GM12878 (cell line): ENCODE results near the gene PTPRF. TPM values are rescaled to one million over a fixed set of nuclear protein-coding genes. Genes with fewer than 3 reads are reported as not detected.

ENCODE experiments used
- ATAC-seq: fragments of 200-7000 bp; cut with Tn5 transposase; 3 replicates; pipeline ENCODE4 v1.9.1; 2020; ENCODE audit warnings: mild to moderate bottlenecking, moderate library complexity
- BruUV-seq: library from RNA; stranded (reverse); fragments of 400-500 nt; replicated peaks from 2 replicates; lab custom pipeline; 2021; lab: Mats Ljungman, UMichigan
- CTCF ChIA-PET: fragments of 300-600 bp; sonication (Branson Sonifier 250); formaldehyde crosslinking; extraction: SDS; loops from one replicate; lab custom pipeline; 2021; ENCODE audit warnings: inconsistent platforms; lab: Yijun Ruan, JAX
- POLR2A ChIA-PET: fragments of 350-600 bp; formaldehyde crosslinking; extraction: SDS; loops from one replicate; lab custom pipeline; 2021; ENCODE audit warnings: inconsistent platforms; lab: Charles Lee
- RAD21 ChIA-PET: fragments of 300-600 bp; sonication (Branson Sonifier 250); formaldehyde crosslinking; loops from one replicate; lab custom pipeline; 2023; ENCODE audit warnings: antibody characterized with exemption; ENCODE audit not compliant: unreplicated experiment; lab: Charles Lee
- SMC1A ChIA-PET: fragments of 300-600 bp; sonication (Branson Sonifier 250); formaldehyde crosslinking; loops from one replicate; lab custom pipeline; 2023; ENCODE audit not compliant: unreplicated experiment, uncharacterized antibody; lab: Charles Lee
- DNase-seq: peaks from one replicate; pipeline ENCODE4 v3.0.0-alpha.2; 2011; ENCODE audit warnings: low read depth, low spot score
- FAIRE-seq: peaks from 3 replicates; lab custom pipeline; 2011; peaks lifted over from hg19 to GRCh38; lab: Jason Lieb, UNC
- H2AFZ ChIP-seq: 2 replicates; pipeline ENCODE4 v1.6.0; 2011; ENCODE audit warnings: low read depth, low read length, control low read depth; ENCODE audit not compliant: control insufficient read depth
- H3K27ac ChIP-seq: 2 replicates; pipeline ENCODE4 v1.5.1; 2011; ENCODE audit warnings: control low read depth; ENCODE audit not compliant: control insufficient read depth, insufficient read depth
- H3K27me3 ChIP-seq, 2 experiments: replicated peaks in 1 of 2; 2 replicates each; pipeline versions ENCODE4 v1.6.0 to v1.6.1; 2011; ENCODE audit warnings: low read length in 1 of 2; ENCODE audit not compliant: control insufficient read depth in 2 of 2, insufficient read depth in 2 of 2
- H3K36me3 ChIP-seq, 2 experiments: 2 replicates each; pipeline ENCODE4 v1.5.1; 2011; ENCODE audit warnings: low read length in 1 of 2; ENCODE audit not compliant: control insufficient read depth in 2 of 2, insufficient read depth in 2 of 2
- H3K4me1 ChIP-seq: 2 replicates; pipeline ENCODE4 v1.6.1; 2011; ENCODE audit warnings: mild to moderate bottlenecking, low read length, moderate library complexity, mixed read lengths; ENCODE audit not compliant: control insufficient read depth, insufficient read depth
- H3K4me2 ChIP-seq: 2 replicates; pipeline ENCODE4 v1.6.0; 2011; ENCODE audit warnings: control low read depth; ENCODE audit not compliant: control insufficient read depth, insufficient read depth
- H3K4me3 ChIP-seq: fragments of 200-600 bp; sonication (generic); 2 replicates; pipeline ENCODE4 v1.5.1; 2016
- H3K79me2 ChIP-seq: 2 replicates; pipeline ENCODE4 v1.6.0; 2011; ENCODE audit warnings: low read length; ENCODE audit not compliant: control insufficient read depth, insufficient read depth
- H3K9ac ChIP-seq: 2 replicates; pipeline ENCODE4 v1.8.0; 2011; ENCODE audit warnings: low read length, control low read depth, mixed read lengths; ENCODE audit not compliant: control insufficient read depth, insufficient read depth
- H3K9me3 ChIP-seq: replicated peaks from 3 replicates; pipeline ENCODE4 v1.5.1; 2011; ENCODE audit warnings: mild to moderate bottlenecking, low read length; ENCODE audit not compliant: control insufficient read depth, insufficient read depth
- H4K20me1 ChIP-seq: 2 replicates; pipeline ENCODE4 v1.6.0; 2011; ENCODE audit not compliant: control insufficient read depth, insufficient read depth
- CBX3 ChIP-seq: fragments of 200-600 bp; sonication (generic); IDR thresholded peaks from 2 replicates; pipeline ENCODE4 v1.6.1; 2016; ENCODE audit warnings: low read depth, borderline replicate concordance
- GABPA ChIP-seq: IDR thresholded peaks from 2 replicates; pipeline ENCODE4 v1.6.1; 2014; ENCODE audit warnings: antibody characterized with exemption, low read depth, mild to moderate bottlenecking, inconsistent platforms
- HDAC2 ChIP-seq: fragments of 200-600 bp; sonication (generic); IDR thresholded peaks from 2 replicates; pipeline ENCODE4 v1.6.1; 2017
- NBN ChIP-seq: fragments of 450-650 bp; IDR thresholded peaks from 2 replicates; pipeline ENCODE4 v1.6.1; 2016
- NFIC ChIP-seq: IDR thresholded peaks from 2 replicates; pipeline ENCODE4 v1.6.1; 2012; ENCODE audit warnings: low read depth, mild to moderate bottlenecking, inconsistent platforms, low read length, moderate library complexity
- NR2C2 ChIP-seq: IDR thresholded peaks from 2 replicates; pipeline ENCODE4 v1.6.1; 2011; ENCODE audit warnings: borderline replicate concordance, low read depth; ENCODE audit not compliant: control insufficient read depth, insufficient read length
- NR2F1 ChIP-seq: fragments of 450-650 bp; conservative IDR thresholded peaks from 2 replicates; pipeline ENCODE4 v1.6.1; 2017; ENCODE audit warnings: mild to moderate bottlenecking
- NRF1 ChIP-seq: conservative IDR thresholded peaks from 2 replicates; pipeline ENCODE4 v1.6.1; 2011; ENCODE audit warnings: mild to moderate bottlenecking, low read depth, low read length, improper control_type of control experiment
- POLR2A ChIP-seq: IDR thresholded peaks from 2 replicates; pipeline ENCODE4 v1.6.1; 2011; ENCODE audit warnings: low read depth, mild to moderate bottlenecking, low read length
- SIX5 ChIP-seq: IDR thresholded peaks from 2 replicates; pipeline ENCODE4 v1.6.1; 2011; ENCODE audit warnings: mild to moderate bottlenecking, low read depth, low read length, moderate library complexity; ENCODE audit not compliant: severe bottlenecking
- SMAD5 ChIP-seq: IDR thresholded peaks from 2 replicates; pipeline ENCODE4 v1.6.1; 2016; ENCODE audit warnings: antibody characterized with exemption, low read depth
- STAT3 ChIP-seq: IDR thresholded peaks from 2 replicates; pipeline ENCODE4 v1.6.1; 2011; ENCODE audit warnings: low read depth, low read length, improper control_type of control experiment
- WGBS: methylation state at CpG from one replicate; pipeline ENCODE4 v1.1.6; 2016; ENCODE audit warnings: low lambda C conversion rate; ENCODE audit not compliant: insufficient replicate concordance, insufficient coverage; ENCODE audit errors: missing lambda C conversion rate; 5-methylcytosine and 5-hydroxymethylcytosine counted together
- in situ Hi-C: fragments of 300-500 bp; cut with MboI; formaldehyde crosslinking; loops from 9 replicates; pipeline ENCODE4 v1.14.3; 2018; ENCODE audit warnings: mixed read lengths
- intact Hi-C: fragments of 100-400 bp; cut with micrococcal nuclease; formaldehyde crosslinking; loops from one replicate; pipeline ENCODE4 v1.14.2; 2022; ENCODE audit not compliant: unreplicated experiment
- polyA plus RNA-seq, 11 experiments: library from polyadenylated mRNA; depleted of rRNA in 4 of 11; unstranded in 6 of 11; stranded (reverse) in 5 of 11; fragments of >200 nt; fragmentation: Nextera tagmentation in 4 of 11; fragmentation: Illumina TruSeq in 1 of 11; extraction: Ambion mirVana in 4 of 11; extraction: Trizol in 1 of 11; gene quantifications; 1 replicate in 1 of 11; 2 replicates in 10 of 11; pipeline versions ENCODE4 v1.2.1 to v1.2.3, GENCODE V29; 2011 to 2016; ENCODE audit warnings: inconsistent platforms in 2 of 11, missing spikeins in 2 of 11, low read depth in 1 of 11
- total RNA-seq, 4 experiments: library from RNA; depleted of rRNA in 3 of 4; stranded (reverse); fragments of >200 nt in 3 of 4; fragmentation: Illumina TruSeq in 1 of 4; extraction: Trizol in 1 of 4; gene quantifications; 2 replicates each; pipeline versions ENCODE4 v1.2.1 to v1.2.3, GENCODE V29; 2013 to 2021
- TF ChIP-seq, protein P1 (sequence below): fragments of 450-650 bp; IDR thresholded peaks from 2 replicates; pipeline ENCODE4 v1.6.1; 2017; ENCODE audit warnings: antibody characterized with exemption, mild to moderate bottlenecking, moderate library complexity
- TF ChIP-seq, protein P2 (sequence below): fragments of 450-650 bp; IDR thresholded peaks from 2 replicates; pipeline ENCODE4 v1.6.1; 2017; ENCODE audit warnings: mild to moderate bottlenecking, moderate library complexity
- TF ChIP-seq, protein P3 (sequence below): fragments of 450-650 bp; IDR thresholded peaks from 2 replicates; pipeline ENCODE4 v1.6.1; 2017; ENCODE audit warnings: mild to moderate bottlenecking, low read depth, inconsistent platforms; ENCODE audit not compliant: poor library complexity, severe bottlenecking

The PTPRF gene
- total and polyA plus RNA-seq, 10 of the 15 experiments (the other 5 are each of a cell fraction or from before 2014, with no cell fraction given), result 0.04 to 2.6 (median 0.32) TPM

DNA sequence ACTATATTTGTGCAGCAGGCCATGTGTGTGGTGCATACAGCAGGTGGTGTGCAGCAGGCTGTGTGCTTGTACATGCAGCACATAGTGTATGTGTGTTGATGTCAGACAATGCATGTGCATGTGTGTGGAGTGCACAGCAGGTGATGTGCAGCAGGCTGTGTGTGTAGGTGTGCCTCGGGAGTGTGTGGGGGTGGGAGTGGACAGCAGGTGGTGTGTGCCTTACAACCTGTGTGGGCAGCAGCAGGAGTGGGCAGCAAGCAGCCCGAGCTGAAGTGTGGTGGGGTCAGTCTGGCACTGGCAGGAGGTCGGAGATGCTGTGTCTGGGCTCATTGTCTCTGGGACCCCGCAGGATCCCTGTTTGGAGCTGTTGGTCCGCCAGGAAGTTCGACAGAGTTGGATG lies 29.6 kb downstream of the PTPRF start (continued):
- TF ChIP-seq NBN, result no peak

DNA sequence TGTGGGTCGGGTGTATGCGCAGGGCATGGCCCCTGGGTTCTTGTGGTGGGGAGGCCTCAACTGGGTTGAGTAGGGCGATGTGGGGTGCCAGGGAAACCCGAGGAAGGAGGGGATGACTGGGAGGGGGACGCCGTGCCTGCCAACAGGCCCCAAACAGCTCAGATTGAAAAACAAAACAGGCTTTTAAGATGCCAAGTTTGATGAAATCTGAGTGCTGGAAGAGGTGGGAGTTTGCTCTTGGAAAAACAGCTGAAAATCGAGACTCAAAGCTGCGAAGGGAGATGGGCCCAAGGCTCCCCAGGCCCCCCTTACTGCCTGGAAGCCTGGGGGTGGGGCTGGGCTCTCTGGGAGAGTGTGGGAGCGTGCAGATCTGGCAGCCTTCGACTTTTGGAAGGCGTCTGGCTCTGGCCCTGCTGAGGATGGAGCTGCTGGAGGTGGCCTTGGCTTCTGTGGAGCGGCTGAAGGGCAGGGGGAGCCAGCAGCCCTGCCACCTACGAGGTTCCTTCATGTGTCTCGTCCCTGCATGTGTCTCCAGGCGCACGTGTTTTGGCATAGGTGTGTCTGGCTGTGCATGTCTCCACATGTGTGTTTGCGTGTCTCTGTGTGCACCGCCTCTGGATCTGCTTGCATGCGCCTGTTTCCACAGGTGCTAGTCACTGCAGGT lies 33.3 kb downstream of the PTPRF start:
- no peak for DNase-seq
- no TSS peak for BruUV-seq
- Histone ChIP-seq H2AFZ (no peak overlapping the region), H3K9ac (no peak overlapping the region), H3K4me1 (no peaks in the 10 kb centered on the region; the same call in 1 of the 2 replicates), H3K79me2 (no peaks in the 10 kb centered on the region), H3K9me3 (no peaks in the 10 kb centered on the region), H3K4me3 (no peak overlapping the region), H3K36me3 (no peaks in the 10 kb centered on the region), H3K4me2 (no peak overlapping the region), H3K27ac (no peak overlapping the region), H4K20me1 (no peaks in the 10 kb centered on the region), H3K27me3 (peaks cover 0 to 4% of the 10 kb centered on the region in 2 experiments; a peak in 2 of 4 replicates)
- no peak for FAIRE-seq
- SMC1A ChIA-PET, result no interaction called here
- 36% methylated on average over 19 of the region's 19 CpGs for WGBS
- no peak for ATAC-seq
- in situ Hi-C loops, result no loop called here
- CTCF ChIA-PET, result no interaction called here
- POLR2A ChIA-PET, result no interaction called here
- intact Hi-C loops, result no loop called here
- RAD21 ChIA-PET, result no interaction called here
- TF ChIP-seq CBX3, result no peak
- no peak for TF ChIP-seq STAT3
- TF ChIP-seq POLR2A, result no peak
- no peak for TF ChIP-seq SIX5
- TF ChIP-seq NFIC, result no peak
- no peak for TF ChIP-seq NRF1
- TF ChIP-seq, protein P1, sequence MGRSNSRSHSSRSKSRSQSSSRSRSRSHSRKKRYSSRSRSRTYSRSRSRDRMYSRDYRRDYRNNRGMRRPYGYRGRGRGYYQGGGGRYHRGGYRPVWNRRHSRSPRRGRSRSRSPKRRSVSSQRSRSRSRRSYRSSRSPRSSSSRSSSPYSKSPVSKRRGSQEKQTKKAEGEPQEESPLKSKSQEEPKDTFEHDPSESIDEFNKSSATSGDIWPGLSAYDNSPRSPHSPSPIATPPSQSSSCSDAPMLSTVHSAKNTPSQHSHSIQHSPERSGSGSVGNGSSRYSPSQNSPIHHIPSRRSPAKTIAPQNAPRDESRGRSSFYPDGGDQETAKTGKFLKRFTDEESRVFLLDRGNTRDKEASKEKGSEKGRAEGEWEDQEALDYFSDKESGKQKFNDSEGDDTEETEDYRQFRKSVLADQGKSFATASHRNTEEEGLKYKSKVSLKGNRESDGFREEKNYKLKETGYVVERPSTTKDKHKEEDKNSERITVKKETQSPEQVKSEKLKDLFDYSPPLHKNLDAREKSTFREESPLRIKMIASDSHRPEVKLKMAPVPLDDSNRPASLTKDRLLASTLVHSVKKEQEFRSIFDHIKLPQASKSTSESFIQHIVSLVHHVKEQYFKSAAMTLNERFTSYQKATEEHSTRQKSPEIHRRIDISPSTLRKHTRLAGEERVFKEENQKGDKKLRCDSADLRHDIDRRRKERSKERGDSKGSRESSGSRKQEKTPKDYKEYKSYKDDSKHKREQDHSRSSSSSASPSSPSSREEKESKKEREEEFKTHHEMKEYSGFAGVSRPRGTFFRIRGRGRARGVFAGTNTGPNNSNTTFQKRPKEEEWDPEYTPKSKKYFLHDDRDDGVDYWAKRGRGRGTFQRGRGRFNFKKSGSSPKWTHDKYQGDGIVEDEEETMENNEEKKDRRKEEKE, result no peak
- no peak for TF ChIP-seq HDAC2
- no peak for TF ChIP-seq SMAD5
- TF ChIP-seq, protein P2, sequence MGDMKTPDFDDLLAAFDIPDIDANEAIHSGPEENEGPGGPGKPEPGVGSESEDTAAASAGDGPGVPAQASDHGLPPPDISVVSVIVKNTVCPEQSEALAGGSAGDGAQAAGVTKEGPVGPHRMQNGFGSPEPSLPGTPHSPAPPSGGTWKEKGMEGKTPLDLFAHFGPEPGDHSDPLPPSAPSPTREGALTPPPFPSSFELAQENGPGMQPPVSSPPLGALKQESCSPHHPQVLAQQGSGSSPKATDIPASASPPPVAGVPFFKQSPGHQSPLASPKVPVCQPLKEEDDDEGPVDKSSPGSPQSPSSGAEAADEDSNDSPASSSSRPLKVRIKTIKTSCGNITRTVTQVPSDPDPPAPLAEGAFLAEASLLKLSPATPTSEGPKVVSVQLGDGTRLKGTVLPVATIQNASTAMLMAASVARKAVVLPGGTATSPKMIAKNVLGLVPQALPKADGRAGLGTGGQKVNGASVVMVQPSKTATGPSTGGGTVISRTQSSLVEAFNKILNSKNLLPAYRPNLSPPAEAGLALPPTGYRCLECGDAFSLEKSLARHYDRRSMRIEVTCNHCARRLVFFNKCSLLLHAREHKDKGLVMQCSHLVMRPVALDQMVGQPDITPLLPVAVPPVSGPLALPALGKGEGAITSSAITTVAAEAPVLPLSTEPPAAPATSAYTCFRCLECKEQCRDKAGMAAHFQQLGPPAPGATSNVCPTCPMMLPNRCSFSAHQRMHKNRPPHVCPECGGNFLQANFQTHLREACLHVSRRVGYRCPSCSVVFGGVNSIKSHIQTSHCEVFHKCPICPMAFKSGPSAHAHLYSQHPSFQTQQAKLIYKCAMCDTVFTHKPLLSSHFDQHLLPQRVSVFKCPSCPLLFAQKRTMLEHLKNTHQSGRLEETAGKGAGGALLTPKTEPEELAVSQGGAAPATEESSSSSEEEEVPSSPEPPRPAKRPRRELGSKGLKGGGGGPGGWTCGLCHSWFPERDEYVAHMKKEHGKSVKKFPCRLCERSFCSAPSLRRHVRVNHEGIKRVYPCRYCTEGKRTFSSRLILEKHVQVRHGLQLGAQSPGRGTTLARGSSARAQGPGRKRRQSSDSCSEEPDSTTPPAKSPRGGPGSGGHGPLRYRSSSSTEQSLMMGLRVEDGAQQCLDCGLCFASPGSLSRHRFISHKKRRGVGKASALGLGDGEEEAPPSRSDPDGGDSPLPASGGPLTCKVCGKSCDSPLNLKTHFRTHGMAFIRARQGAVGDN, result no peak
- no peak for TF ChIP-seq NR2C2
- no peak for TF ChIP-seq NR2F1
- TF ChIP-seq GABPA, result no peak
- TF ChIP-seq, protein P3, sequence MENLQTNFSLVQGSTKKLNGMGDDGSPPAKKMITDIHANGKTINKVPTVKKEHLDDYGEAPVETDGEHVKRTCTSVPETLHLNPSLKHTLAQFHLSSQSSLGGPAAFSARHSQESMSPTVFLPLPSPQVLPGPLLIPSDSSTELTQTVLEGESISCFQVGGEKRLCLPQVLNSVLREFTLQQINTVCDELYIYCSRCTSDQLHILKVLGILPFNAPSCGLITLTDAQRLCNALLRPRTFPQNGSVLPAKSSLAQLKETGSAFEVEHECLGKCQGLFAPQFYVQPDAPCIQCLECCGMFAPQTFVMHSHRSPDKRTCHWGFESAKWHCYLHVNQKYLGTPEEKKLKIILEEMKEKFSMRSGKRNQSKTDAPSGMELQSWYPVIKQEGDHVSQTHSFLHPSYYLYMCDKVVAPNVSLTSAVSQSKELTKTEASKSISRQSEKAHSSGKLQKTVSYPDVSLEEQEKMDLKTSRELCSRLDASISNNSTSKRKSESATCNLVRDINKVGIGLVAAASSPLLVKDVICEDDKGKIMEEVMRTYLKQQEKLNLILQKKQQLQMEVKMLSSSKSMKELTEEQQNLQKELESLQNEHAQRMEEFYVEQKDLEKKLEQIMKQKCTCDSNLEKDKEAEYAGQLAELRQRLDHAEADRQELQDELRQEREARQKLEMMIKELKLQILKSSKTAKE, result no peak
